LHCN-M2 (cell line): ENCODE measurements around the gene COPS9. TPM values are rescaled to one million over a fixed set of nuclear protein-coding genes. Genes with fewer than 3 reads are reported as not detected.

Experiments used
- DNase-seq: peaks from one replicate; pipeline ENCODE4 v3.0.0-alpha.2; 2012; ENCODE audit warnings: low read depth
- total RNA-seq: library from RNA; depleted of rRNA; stranded (reverse); fragments of >200 nt; gene quantifications from 2 replicates; pipeline ENCODE4 v1.2.3, GENCODE V29; 2014

COPS9 gene
- total RNA-seq, 1 experiment from 2014 or later = 140 TPM

DNA sequence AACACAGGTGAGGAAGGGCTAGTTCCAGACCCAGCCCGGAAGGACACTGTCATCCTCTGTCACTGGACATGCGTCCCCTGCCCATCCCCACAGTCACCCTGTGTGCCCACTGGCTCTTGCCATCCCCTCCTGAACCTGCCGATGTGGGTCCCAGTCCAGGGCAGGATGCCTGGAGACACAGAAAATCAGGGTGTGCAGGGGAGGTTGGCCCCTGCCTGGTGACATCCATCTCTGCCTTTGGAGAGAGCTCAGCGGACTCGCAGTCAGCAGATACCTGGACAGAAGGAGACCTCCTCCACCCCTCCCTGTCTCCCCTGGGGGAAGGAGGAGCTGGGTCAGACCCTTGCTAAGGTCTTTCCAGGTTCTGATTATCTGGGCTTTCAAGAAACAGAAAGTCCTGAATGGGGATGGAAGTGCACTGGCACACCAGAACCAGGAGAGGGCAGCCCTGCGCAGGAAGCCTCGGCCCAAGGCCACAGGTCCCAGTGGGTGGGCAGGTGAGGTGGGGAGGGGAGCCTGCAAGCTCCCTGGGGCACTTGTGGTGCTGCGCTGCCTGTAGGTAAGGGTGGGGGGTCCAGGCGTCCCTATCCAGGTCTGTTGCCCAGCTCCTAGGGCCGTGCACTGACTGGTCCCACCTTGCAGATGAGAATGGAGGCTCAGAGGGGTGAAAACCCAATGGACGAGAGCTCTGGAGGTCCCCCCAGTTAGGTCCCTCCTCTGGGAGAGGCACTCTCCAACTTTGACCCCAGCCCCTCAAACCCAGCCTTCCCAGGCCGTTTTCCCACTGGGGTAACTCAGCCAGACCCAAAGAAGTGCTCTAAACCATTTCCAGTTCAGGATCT, 14.1 kb upstream of the COPS9 start:
- DNase-seq = peak; percentile 14

DNA sequence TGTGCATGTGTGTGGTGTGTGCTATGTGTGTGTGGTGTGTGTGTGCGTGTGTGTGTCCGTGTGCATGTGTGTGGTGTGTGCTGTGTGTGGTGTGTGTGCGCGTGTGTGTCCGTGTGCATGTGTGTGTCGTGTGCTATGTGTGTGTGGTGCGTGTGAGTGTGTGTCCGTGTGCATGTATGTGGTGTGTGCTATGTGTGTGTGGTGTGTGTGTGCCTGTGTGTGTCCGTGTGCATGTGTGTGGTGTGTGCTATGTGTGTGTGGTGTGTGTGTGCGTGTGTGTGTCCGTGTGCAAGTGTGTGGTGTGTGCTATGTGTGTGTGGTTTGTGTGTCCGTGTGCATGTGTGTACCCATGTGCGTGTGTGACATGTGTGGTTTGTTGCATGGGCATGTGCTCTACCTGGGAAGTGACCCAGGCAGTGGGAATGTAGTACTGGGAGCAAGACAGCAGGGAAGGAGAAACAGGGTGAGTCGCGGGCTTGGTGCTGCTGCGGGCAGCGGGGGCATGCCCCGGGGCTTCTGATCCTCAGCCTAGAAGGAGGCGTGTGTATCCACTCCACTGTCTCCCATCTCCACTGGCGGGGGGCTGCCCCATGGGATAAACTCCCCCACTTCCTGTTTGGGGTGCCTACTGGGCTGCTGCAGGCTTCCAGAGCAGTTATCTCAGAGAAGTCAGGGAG, 11.9 kb upstream of the COPS9 start:
- no peak for DNase-seq

DNA sequence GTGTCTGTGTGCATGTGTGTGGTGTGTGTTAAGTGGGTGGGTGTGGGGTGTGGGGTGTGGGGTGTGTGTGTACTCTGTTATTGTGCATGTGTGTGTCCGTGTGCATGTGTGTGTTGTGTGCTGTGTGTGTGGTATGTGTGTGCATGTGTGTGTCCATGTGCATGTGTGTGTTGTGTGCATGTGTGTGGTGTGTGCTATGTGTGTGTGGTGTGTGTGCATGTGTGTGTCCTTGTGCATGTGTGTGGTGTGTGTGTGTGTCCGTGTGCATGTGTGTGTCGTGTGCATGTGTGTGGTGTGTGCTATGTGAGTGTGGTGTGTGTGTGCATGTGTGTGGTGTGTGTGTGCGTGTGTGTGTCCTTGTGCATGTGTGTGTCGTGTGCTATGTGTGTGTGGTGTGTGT, 11.3 kb upstream of the COPS9 start:
- no peak for DNase-seq

DNA sequence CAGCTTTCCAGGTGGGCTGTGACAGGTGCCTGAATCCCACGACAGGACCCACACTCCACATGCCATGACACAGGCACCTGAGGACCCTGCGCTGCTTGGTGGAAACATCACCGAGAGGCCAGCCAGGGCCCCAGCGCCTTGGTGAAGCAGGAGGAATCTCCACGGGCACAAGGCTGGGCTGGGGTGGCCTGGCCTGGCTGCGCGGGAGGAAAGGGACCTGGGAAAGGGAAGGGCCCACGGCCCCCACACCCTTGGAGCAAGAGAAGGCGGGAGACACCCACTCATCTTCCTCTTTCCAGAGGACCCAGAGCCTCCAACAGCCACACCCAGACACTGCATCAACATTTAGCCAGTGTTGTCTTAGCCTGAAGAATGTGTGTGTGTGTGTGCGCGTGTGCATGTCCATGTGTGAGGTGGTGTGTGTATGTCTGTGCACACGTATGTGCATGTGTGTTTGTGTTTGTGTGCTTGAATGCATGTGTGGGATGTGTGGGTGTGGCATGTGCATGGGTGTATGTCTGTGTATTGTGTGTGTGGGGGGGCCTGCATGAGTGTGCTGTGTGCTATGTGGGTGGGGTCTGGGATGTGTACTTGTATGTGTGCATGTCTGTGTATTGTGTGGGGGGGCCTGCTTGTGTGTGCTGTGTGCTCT, 10.6 kb upstream of the COPS9 start:
- no peak for DNase-seq

DNA sequence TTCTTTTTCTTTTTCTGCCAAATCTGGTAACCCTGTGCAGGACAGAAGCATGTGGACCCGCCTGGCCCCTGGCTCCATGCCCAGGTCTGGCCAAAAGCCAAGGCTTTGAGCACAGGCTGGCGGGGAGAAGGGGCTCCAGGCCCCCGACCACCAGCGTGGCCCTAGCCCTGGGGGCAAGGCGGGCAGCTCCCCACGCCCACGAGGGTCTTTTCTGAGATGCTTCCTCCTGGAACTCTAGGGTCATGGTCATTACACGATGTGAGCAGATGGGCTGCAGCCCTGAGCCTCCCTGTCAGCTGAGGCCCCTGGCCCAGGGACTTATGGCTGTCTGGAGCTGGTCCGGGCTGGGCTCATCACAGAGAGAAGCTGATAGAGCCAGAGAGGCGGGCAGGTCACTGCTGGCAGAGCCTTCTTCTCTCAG, 10.0 kb upstream of the COPS9 start:
- no peak for DNase-seq

DNA sequence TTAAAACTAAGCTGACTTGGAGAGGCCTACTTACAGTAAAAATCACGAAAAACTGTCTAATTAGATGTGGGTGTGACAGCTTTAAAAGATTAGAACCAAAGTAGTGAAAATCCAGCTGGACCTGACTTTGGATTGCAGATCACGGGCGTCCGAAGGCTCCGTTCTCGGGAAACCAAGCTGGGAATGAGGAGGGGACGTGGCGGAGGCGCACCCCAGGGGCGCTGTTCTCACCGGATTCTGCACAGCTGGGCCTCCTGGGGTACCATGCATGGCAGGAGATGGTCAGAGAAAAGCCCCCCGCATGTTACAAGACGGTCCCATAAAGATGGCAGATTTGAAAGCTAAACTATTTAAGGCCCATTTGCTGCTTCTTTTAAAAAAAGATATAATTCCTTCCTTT, 9.4 kb upstream of the COPS9 start:
- no peak for DNase-seq

DNA sequence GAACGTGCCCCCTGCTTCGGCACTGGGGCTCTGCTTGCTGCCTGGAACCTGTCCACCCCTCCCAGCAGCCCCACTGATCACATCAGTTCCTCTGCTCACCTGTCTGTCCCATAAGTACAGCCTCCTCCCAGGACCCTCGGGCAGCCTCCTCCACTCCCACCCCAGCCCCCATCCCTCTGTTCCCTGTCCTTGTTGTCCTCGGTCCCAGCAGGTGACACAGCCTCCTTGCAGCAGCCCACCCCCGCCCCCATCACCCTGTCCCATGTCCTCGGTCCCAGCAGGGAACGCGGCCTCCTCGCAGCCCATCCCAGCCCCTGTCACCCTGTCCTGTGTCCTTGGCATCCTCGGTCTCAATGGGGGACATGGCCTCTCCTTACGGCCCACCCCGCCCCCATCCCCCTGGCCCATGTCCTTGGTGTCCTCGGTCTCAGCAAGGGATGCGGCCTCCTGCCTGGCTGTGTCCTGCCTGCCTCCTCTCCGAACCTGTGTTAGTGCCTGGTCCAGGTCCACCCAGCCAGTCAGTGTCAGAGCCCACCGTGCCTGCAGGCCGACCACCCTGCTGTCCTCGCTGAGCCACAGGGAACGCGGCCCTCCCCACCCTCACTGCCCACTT, 8.7 kb upstream of the COPS9 start:
- no peak for DNase-seq

DNA sequence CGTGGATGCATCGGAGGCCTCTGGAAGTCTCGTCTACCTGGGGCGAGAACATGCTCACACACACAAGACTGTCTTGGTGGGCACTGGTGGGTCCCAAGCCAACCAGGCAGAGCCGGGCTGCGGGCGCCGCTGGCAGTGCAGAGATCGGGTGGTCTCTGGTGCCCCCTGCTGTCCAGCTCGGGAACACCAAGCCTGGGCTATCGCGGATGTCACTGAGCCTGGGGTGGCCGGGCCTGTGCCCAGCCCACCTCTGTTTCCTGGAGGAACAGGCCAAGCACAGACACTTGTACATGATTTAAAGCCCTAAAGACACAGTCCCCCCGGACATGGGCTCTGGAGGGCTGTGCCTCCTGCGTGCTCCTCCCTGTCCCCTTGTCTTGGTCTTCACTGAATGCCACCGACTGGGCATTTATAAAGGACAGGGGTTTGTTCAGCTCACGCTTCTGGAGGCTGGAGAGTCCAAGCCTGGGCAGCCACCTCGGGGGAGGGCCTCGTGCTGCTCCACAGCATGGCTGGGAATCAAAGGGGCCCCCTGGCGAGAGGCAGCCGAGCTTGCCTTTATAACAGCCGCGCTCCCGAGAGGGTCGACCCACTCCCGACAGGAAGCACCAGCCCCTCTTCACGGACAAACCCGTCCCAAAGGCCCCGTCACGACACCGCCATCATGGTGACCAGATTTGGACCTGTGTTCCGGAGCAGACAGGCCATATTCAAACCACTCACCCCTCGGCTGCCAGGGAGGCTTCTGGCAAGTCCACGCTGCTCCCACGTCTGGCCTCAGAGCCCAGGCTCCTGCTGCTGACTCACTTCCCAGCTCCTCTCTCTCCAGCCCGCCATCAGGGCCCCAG, 7.9 kb upstream of the COPS9 start:
- peak; percentile 28 for DNase-seq

DNA sequence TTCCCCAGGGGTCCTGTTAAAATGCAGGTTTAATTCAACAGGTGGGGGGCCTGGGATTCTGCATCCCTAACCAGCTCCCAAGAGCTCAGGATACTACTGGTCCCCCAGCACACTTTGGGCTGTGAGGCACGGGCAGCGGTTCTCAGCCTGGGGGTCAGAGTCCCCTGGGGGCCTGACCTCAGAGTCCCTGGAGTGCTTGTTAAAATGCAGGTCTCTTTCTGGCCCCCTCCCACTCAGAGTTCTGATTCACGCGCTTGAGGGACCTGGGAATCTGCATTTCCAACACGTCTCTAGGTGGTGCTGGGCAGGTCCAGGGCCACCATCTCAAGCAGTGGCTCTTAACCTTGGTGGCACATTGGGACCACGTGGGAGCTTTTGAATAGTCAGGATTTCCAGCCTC, 7.2 kb upstream of the COPS9 start:
- no peak for DNase-seq

DNA sequence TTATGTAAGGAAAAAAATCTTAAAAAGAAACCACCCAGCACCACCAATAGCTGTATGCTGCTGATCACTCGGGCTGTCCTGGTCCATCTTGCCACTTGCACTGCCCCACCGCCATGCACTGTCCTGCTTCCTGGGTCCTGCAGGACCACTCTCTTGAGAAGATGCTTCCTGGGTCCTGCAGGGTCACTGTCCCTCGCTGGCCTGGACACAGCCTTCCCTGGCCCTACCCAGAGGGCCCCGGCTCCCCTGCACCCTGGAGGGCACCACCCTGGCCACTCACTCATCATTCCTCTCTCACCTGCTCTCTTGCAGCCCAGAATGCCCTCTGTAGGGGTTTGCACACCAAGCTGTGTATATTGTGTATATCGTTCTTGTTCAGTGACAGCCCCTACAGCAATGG, 6.8 kb upstream of the COPS9 start:
- no peak for DNase-seq

DNA sequence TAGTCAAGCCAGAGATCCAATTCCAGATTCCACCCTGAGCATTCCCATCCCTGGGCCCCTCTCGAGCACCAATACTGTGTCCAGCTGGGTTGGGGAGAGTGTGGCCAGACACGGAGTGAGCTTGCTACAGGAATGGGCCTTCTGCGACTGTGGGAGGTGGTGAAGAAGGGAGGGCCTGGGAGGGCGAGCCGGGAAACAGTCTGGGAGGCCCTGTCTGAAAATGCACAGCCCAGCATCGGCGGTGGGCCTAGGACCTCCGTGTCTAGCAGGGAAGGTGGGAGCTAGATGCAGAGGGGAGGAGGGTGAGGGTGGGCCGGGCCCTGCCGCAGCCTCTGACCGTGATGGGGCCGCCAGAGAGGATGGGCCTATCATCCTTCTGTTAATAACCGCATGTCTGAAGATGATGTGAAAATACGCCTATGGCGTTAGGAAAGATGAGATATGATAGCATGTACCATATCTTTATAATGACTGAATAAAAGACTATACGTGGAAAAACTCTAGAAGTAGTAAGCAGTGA, 6.2 kb upstream of the COPS9 start:
- DNase-seq = no peak

DNA sequence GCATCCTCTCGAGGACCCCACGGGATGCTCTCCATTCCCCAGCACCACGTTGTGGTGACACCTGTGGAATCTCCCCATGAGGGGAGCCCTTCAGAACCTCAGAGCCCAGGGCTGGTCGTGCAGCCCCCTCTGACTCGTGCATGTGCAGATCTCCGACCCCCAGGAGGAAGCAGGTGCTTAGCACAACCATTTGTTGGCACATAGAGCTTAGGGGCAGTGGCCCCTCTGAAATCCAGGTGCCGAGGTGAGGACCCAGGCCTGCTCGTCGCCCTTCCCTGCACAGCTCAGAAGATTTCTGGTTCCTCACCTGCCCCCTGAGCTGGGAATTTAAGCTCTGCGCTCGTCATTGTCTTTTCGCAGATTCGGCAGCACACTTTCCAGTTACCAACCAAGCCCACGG, 5.6 kb upstream of the COPS9 start:
- no peak for DNase-seq

DNA sequence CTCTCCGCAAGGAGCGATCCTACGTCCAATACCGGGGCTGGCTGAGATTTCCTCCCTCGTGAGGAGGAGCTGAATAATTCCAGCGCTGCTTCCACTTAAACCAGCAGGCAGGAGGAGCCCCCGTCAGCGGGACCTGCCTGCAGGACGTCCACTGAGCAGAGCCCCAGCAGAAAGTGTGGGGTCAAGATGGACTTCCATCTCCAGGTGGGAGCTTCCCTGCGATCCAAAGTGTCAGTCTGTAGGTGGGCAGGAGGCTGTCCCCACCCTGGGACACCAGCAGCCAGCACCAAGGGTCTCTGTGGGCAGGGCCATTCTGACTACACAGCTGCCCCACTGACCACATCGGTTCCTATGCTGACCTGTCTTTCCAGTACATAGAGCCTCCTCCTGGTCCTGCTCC, 4.8 kb upstream of the COPS9 start:
- no peak for DNase-seq

DNA sequence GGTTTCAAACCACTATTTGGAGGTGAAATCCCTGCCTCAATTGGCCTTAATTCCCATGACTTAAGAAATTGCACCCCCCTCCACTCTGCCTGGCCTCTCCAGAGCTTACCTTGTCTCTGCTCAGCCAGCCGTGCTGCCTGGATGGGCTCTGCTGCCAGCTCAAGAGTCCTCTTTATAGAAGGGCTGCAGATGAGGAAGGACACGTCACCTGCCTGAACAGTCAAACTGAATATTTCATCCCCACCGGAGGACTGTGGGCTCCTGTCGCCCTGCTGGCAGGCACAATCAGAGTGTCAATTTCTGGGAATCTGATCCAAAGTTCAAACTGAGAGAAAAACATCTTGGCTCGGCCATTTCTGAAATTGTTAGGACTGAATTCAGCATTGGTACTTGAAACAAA, 4.4 kb upstream of the COPS9 start, which contains the start of gene OTOS:
OTOS (minus strand) TSS at position 148 of the 400 bp plus-strand sequence. CDS start 332 bp downstream, outside the sequence.
- DNase-seq = no peak

DNA sequence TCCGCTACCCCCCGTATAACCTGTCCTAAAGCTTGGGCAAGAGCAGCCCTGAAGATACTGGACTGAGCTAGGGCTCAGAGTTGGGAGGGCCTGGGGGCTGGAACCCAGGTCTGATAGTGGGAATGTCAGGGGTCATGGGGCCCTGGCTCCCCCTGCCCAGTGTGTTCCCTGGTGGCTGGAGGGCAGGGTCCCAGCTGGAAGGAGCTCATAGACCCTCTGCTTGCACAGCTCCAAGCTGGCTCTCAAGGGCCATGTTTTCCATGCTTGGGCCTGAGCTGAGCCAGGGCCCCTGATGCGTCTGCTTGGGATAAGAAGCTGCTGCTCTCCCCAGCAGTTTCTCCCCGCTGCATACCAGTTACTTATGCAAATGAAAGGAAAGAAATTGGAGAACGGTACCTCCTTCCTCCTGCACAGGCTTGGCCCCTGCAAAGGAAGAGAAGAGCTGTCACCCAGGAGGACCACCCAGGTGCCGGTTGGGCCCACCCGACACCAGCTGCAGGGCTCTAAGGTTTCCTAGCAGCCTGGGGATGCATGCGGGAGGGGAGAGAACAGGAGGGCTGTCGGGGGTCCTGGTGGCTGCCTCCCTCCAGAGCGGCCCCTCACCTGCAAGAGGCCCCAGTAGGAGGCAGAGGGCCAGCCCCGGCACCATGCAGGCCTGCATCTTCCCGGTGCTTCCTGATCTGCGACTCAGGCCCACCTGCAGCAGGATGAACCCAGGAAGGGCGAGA, 3.7 kb upstream of the COPS9 start:
- DNase-seq = no peak

DNA sequence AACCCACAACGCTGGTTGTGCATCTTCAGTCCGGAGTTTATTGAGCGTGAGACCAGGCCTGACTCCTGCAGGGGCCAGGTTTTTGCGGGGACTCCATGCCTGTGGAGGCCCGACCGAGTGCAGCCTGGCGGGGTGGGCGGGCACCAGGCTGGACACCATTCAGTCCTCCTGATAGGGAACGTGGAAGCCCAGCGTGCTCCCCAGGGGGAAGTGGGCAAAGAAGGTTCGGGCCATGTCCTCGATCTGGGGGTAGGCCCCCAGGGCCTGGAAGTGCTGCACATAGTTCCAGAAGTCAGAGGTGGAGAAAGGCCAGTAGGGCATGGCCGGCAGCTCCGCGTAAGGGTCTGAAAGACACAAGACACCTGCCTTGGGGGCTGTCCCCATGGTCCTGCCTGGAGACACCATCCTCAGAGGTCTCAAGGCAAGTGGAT, 2.9 kb upstream of the COPS9 start:
- DNase-seq = no peak

DNA sequence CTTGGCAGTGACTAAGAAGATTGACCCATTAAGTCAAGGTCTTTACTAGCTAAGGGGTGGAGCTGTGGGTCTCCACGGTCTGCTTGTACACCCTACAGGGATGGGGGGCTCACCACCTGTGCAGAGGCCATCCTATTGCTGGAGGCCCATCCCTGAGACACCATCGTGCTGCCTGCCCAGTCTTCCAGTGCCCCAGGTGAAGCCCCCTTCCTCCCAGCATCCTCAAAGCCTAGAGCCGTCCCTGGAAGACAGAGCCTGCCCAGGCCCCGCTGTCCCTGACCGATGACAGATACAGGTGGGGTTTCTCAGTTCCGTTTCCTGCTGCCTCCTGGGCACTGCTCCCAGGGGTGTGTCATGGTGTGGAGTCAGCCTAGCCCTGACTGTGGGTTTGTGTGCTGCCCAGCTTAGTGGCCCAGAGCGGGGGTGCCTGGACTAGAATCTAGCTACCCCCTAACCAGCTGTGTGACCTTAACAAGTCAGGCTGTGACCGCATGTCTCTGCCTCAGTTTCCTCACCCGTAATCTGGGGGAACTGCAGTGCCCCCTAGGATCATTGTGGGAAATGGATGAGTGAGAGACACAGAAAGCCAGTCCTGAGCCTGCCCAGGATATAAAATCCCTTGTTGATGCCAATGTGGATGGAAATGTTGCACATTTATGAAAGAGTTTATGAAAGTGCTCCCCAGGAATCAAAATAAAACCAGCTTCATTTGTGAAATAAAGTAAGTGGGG, 2.3 kb upstream of the COPS9 start:
- no peak for DNase-seq

DNA sequence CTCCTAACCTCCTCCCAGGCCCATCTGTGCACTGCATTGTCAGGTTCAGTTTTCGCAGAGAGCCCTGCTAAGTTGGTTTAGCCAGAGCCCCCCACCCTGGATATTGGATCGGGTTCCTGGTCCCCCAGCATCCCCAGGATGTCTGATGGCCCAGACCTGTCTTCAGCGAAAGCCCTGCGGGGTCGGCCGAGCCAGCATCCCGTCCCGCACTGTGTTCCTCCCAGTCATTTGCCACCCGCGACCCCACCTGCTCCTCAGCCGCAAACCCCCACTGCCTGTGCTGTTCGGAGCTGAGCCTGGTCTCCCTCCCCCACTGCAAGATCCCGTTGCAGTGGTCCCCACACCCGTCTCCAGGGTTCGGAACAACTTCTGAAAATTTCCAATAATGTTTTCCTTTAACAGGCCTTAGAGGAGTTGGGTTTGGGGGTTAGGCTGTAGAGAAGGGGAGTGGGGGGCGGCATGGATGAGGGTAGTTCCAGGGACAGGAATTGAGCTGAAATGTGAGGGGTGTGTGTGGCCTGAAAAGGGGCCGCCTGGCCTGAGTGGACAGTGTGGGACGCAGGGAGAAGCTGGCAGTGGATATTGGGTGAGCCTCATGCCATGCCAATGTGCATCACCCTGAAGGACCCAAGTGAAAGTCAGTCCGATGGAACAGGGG, 1.6 kb upstream of the COPS9 start:
- DNase-seq = no peak
